ENCODE results near the gene PRKCI. TPM values are rescaled to one million over a fixed set of nuclear protein-coding genes. Genes with fewer than 3 reads are reported as not detected.
"Not testable (repeated sequence)": the region's sequence is repeated elsewhere in the genome, so short reads cannot be mapped to it uniquely, and the experiment has no call there.

Gene PRKCI
- total RNA-seq, 1 experiment from 2014 or later = 39.5 TPM

- Histone ChIP-seq H3K79me2 (ENCODE audit: low read length) (peaks cover 22% of the 10 kb centered on the region; the same call in 1 of the 2 replicates), H3K4me3 (ENCODE audit: low read length) (no peak overlapping the region), H3K4me2 (ENCODE audit: low read length) (no peak overlapping the region), H3K27ac (ENCODE audit: low read length) (no peak overlapping the region), H3F3A (ENCODE audit: low read length, unreplicated experiment) (peaks cover 4% of the 10 kb centered on the region), H3K27me3 (ENCODE audit: low read length) (no peaks in the 10 kb centered on the region), H3K9ac (ENCODE audit: low read length) (no peak overlapping the region), H2AFZ (ENCODE audit: low read length) (no peak overlapping the region), H3K36me3 (ENCODE audit: low read depth, low read length) (peaks cover 18% of the 10 kb centered on the region), H4K20me1 (ENCODE audit: low read length) (no peaks in the 10 kb centered on the region), H3K9me3 (ENCODE audit: low read length) (no peaks in the 10 kb centered on the region), H3K9me2 (replicated peaks; ENCODE audit: low read length) (no peaks in the 10 kb centered on the region), H3K4me1 (ENCODE audit: insufficient read depth, low read length) (peaks cover 8% of the 10 kb centered on the region)
- ATAC-seq (no peak), DNase-seq (no peak)
- POLR2A ChIA-PET (ENCODE audit: unreplicated experiment) = no interaction called here
- no TSS peak for BruUV-seq (replicated peaks)
- TF ChIP-seq EZH2 (IDR thresholded peaks at IDR 0.05; ENCODE audit: low read length, unreplicated experiment) (no peak), EZH2phosphoT487 (IDR thresholded peaks at IDR 0.05; ENCODE audit: borderline replicate concordance, low read length) (no peak), CTCF (conservative IDR thresholded peaks at IDR 0.05; ENCODE audit: low read depth, low read length) (no peak)
- intact Hi-C loops (cut with micrococcal nuclease) = no loop called here
- CTCF ChIA-PET = no interaction called here
Observed at GRCh38 chr3:170259907-170260306, 37.7 kb downstream of the PRKCI start.

GRCh38 chr3:170267793-170268192 is 45.6 kb downstream of the PRKCI start:
- no peaks in the 10 kb centered on the region for H3K9me3 ChIP-seq (ENCODE audit: low read length)
- no peak for DNase-seq
- H3K4me1 ChIP-seq (ENCODE audit: insufficient read depth, low read length) = no peaks in the 10 kb centered on the region
- intact Hi-C loops (cut with micrococcal nuclease) = no loop called here
- no peak overlapping the region for H3K4me3 ChIP-seq (ENCODE audit: low read length)
- H4K20me1 ChIP-seq (ENCODE audit: low read length) = no peaks in the 10 kb centered on the region
- H3K9ac ChIP-seq (ENCODE audit: low read length) = no peak overlapping the region
- no peak overlapping the region for H3K27ac ChIP-seq (ENCODE audit: low read length)
- POLR2A ChIA-PET (ENCODE audit: unreplicated experiment) = no interaction called here
- peaks cover 38% of the 10 kb centered on the region for H3K36me3 ChIP-seq (ENCODE audit: low read depth, low read length)
- no peak overlapping the region for H3K4me2 ChIP-seq (ENCODE audit: low read length)
- BruUV-seq (replicated peaks) = no TSS peak
- CTCF ChIA-PET = no interaction called here
- H3K9me2 ChIP-seq (replicated peaks; ENCODE audit: low read length) = no peaks in the 10 kb centered on the region
- no peaks in the 10 kb centered on the region for H3K27me3 ChIP-seq (ENCODE audit: low read length)
- H3F3A ChIP-seq (ENCODE audit: low read length, unreplicated experiment) = no peaks in the 10 kb centered on the region
- ATAC-seq = no peak
- no peak overlapping the region for H2AFZ ChIP-seq (ENCODE audit: low read length)
- H3K79me2 ChIP-seq (ENCODE audit: low read length) = no peaks in the 10 kb centered on the region
- no peak for TF ChIP-seq EZH2phosphoT487 (IDR thresholded peaks at IDR 0.05; ENCODE audit: borderline replicate concordance, low read length)
- no peak for TF ChIP-seq EZH2 (IDR thresholded peaks at IDR 0.05; ENCODE audit: low read length, unreplicated experiment)
- TF ChIP-seq CTCF (conservative IDR thresholded peaks at IDR 0.05; ENCODE audit: low read depth, low read length) = no peak

DNA sequence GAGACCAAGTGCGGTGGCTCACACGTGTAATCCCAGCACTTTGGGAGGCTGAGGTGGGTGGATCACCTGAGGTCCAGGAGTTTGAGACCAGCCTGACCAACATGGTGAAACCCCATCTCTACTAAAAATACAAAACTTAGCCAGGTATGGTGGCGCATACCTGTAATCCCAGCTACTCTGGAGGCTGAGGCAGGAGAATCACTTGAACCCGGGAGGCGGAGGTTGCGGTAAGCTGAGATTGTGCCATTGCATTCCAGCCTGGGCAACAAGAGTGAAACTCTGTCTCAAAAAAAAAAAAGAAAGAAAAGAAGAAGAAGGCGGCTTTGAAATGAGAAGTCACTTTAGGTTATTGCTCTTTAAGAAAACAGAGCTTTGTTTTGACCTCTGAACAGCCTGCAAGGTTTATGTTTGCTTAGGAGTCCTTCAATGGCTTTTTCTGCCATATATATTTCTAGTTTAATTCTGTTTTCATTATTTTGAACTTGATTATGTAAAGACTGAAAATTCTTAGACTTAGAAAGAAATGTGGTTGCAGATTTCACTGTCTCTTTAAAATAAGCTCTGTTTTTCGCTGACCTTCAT is 47.5 kb downstream of the PRKCI start:
- ATAC-seq; BruUV-seq (replicated peaks); CTCF ChIA-PET; POLR2A ChIA-PET (ENCODE audit: unreplicated experiment); H4K20me1 ChIP-seq (ENCODE audit: low read length); H3K9ac ChIP-seq (ENCODE audit: low read length); H3K27ac ChIP-seq (ENCODE audit: low read length); H3K4me3 ChIP-seq (ENCODE audit: low read length); H3K79me2 ChIP-seq (ENCODE audit: low read length); DNase-seq; H3K4me2 ChIP-seq (ENCODE audit: low read length); H2AFZ ChIP-seq (ENCODE audit: low read length); H3K4me1 ChIP-seq (ENCODE audit: insufficient read depth, low read length); H3K9me2 ChIP-seq (replicated peaks; ENCODE audit: low read length); H3K9me3 ChIP-seq (ENCODE audit: low read length); H3F3A ChIP-seq (ENCODE audit: low read length, unreplicated experiment); H3K27me3 ChIP-seq (ENCODE audit: low read length): not testable (repeated sequence)
- intact Hi-C loops (cut with micrococcal nuclease) = loop anchor here (10.0 kb wide), 1 partner anchor 85 kb away; the partner anchor contains the start of gene PHC3
- H3K36me3 ChIP-seq (ENCODE audit: low read depth, low read length) = peaks cover 36% of the 10 kb centered on the region
